ENCODE measurements around the gene ACAP2. TPM values are rescaled to one million over a fixed set of nuclear protein-coding genes. Genes with fewer than 3 reads are reported as not detected.
A peak's percentile ranks its signal among the peaks of the same experiment; 100 is the strongest.
"Not testable (repeated sequence)": the region's sequence is repeated elsewhere in the genome, so short reads cannot be mapped to it uniquely, and the experiment has no call there.

ACAP2 gene
- total RNA-seq, 1 donor, result 91.1 TPM

- no peak overlapping the region for H3K4me3 ChIP-seq (ENCODE audit: low read depth, low read length)
- no peak for DNase-seq (ENCODE audit: low read depth)
Observed at GRCh38 chr3:195466251-195466650, 23.4 kb upstream of the ACAP2 start.

GRCh38 chr3:195462922-195463321 is 20.1 kb upstream of the ACAP2 start:
- H3K4me3 ChIP-seq (ENCODE audit: low read depth, low read length); DNase-seq (ENCODE audit: low read depth): not testable (repeated sequence)

More at GRCh38 chr3:195466251-195466650, 23.4 kb upstream of the ACAP2 start:
- no peak for TF ChIP-seq CTCF (IDR thresholded peaks at IDR 0.05; ENCODE audit: insufficient read depth, low read depth, low read length)

- no peak for TF ChIP-seq CTCF (IDR thresholded peaks at IDR 0.05; ENCODE audit: insufficient read depth, low read depth, low read length)
- H3K4me3 ChIP-seq (ENCODE audit: low read depth, low read length), result no peak overlapping the region
- no peak for DNase-seq (ENCODE audit: low read depth)
Observed at GRCh38 chr3:195462308-195462610, 19.4 kb upstream of the ACAP2 start.

GRCh38 chr3:195461594-195462307 is 18.9 kb upstream of the ACAP2 start:
- H3K4me3 ChIP-seq (ENCODE audit: low read depth, low read length), result no peak overlapping the region
- no peak for TF ChIP-seq CTCF (IDR thresholded peaks at IDR 0.05; ENCODE audit: insufficient read depth, low read depth, low read length)
- no peak for DNase-seq (ENCODE audit: low read depth)

- DNase-seq (ENCODE audit: low read depth), result no peak
- no peak overlapping the region for H3K4me3 ChIP-seq (ENCODE audit: low read depth, low read length)
- TF ChIP-seq CTCF (IDR thresholded peaks at IDR 0.05; ENCODE audit: insufficient read depth, low read depth, low read length), result no peak
Observed at GRCh38 chr3:195460091-195460713, 17.4 kb upstream of the ACAP2 start.

- peak; percentile 51 for DNase-seq (ENCODE audit: low read depth)
- peak; percentile 6 for TF ChIP-seq CTCF (IDR thresholded peaks at IDR 0.05; ENCODE audit: insufficient read depth, low read depth, low read length)
Observed at GRCh38 chr3:195458316-195458717, 15.5 kb upstream of the ACAP2 start.

GRCh38 chr3:195455789-195456188 is 13.0 kb upstream of the ACAP2 start:
- TF ChIP-seq CTCF (IDR thresholded peaks at IDR 0.05; ENCODE audit: insufficient read depth, low read depth, low read length), result no peak
- DNase-seq (ENCODE audit: low read depth), result no peak
- H3K4me3 ChIP-seq (ENCODE audit: low read depth, low read length), result no peak overlapping the region

More at GRCh38 chr3:195458316-195458717, 15.5 kb upstream of the ACAP2 start:
- H3K4me3 ChIP-seq (ENCODE audit: low read depth, low read length), result no peak overlapping the region

All from fibroblast of villous mesenchyme (primary cell).